Measurements from ENCODE around the gene CDKAL1.
"Not testable (repeated sequence)": the region's sequence is repeated elsewhere in the genome, so short reads cannot be mapped to it uniquely, and the experiment has no call there.

CDKAL1 gene

DNA sequence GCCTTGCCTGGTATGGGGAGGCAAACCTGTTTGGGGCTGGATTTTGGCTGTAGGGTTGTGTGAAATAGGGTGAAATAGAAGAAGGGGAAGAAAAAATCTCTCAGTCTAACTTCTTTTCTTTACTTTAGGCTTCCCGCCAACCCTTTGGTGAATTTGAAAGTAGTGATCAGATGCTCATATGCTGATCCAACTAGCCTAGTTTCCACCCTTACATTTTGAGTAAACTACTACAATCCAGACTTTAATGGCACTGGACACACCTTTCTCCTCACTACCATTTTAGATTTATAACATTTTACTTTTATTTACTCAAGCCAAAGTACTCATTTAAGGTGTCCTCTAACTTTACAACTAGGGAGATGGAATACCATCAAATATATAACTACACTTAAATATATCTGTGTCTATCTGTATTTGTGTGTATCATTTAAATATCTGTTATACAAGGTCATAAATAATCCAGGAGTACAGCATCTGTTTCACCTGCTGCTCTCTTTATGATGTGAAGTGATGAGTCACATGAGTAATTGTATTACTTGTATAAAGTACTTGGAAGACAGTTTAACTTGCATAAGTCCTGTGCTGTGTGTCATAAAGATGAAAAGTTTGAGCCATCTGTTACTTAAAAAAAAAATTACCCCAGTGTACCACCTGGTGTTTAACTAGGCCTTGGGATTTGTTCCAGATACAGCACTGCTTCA is 172.1 kb downstream of the CDKAL1 start:
- peak; percentile 71 for FAIRE-seq
- peak; percentile 29 for DNase-seq (ENCODE audit: low spot score)

DNA sequence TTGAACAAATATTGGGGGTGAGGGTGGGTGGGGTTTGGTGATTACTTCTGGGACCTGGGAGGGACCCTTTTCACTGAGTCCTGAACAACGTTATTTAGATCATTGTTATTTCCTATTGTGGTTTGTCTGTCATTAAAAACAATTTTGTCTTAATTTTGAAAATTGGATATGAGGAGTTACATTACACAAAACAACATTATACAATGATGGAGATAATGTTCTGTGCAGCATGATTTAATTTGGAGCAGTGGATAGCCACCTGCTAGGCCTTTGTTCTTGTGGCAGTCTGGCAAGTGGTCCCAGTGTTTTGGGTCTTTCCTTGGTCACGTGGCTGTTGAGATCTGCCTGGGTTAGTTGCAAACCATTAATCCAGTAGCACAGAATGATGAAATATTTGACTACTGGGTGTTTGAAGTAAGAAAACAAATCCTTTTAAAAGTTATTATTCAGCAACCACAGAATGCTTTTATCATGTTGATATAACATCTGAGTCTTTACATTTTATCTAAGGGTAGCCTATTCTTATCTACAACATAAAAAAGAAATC is 172.8 kb downstream of the CDKAL1 start:
- FAIRE-seq (no peak), DNase-seq (ENCODE audit: low spot score) (no peak)

DNA sequence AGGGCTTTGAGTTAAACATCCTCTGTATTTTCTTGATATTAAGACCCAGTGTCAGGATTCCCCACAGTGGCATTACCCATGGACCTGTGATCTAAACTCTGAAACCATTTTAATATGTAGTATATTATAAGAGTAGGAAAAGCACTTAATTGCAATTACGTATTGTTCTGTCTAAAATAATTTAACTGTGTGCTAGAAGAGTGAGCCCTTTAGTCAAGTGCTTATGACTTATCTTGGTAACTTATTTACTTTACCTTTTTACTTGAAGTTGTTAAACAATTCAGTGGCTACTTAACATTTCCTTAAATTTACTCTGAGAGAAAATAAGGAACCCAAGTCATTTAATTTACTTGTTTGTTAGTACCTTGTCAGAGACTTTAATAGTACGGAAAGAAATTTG is 173.6 kb downstream of the CDKAL1 start:
- FAIRE-seq = no peak

DNA sequence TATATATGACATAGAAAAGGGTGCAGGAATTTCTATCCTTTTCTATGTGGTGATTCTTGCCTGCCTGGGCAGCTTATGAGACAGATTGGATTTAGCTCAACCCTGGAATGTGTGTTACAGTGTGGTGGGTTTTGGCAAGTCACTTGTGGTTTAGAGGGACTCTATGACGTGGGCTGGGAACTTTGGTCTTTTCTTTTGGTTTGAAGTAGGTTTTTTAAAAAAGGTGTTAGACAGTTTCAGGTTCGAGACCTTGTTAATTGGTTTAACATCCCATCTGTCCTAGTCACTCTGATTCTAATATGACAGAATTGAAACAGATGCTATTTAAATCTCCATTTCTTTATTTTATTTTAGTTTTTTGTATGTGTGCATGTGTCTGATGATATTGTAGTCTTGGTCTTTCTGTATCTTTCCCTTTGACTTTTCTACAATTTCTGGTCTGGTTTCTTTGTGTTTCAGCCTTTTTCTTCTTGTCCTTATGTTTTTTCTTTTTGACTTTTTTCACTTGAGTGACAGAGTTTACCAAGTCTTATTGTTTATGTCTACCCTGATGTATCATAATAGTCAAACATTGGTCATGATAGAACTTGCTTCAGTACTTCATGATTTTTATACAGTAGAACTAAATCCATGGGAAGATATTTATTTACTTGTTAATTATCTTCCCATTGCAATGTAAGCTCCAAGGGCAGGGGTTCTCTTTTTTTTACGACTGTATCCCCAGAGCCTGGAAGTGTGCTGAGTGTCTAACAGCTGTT is 174.3 kb downstream of the CDKAL1 start:
- DNase-seq (ENCODE audit: low spot score) (peak; percentile 4), FAIRE-seq (peak; percentile 48)

More for the DNA sequence above, 173.6 kb downstream of the CDKAL1 start:
- DNase-seq (ENCODE audit: low spot score) = no peak

DNA sequence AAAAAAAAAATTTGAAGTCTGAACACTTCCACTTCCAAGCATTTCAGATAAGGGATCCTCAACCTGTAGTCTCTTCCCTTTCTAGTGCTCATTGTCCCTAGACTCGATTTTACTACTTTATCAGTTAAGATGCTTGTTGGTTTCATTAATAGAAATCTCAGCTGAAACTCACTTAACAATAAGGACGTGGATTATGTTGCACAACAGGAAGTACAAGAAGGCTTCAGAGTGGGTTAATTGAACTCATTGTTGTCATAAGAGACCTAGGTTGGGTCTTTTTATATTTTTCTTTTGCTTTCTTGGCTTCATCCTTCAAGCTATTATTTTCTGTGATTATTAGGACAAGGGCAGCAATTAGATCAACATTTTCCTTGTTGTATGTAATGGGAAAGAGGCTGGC is 175.2 kb downstream of the CDKAL1 start:
- no peak for DNase-seq (ENCODE audit: low spot score)
- FAIRE-seq = no peak

DNA sequence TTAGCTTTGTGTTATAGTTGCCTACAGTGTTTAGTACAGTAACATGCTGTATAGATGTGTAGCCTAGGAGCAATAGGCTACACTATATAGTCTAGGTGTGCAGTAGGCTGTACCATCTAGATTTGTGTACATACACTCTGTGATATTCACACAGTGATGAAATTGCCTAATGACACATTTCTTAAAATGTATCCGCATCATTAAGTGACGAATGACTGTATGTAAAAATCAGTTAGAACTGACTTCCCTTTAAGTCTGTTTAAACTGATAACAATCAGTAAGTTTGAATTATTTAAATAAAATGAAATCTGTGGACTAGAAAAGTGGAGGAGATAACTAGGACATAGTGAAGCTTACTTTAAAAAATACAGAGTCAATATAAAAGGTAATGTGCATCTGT is 176.1 kb downstream of the CDKAL1 start:
- no peak for DNase-seq (ENCODE audit: low spot score)
- no peak for FAIRE-seq

DNA sequence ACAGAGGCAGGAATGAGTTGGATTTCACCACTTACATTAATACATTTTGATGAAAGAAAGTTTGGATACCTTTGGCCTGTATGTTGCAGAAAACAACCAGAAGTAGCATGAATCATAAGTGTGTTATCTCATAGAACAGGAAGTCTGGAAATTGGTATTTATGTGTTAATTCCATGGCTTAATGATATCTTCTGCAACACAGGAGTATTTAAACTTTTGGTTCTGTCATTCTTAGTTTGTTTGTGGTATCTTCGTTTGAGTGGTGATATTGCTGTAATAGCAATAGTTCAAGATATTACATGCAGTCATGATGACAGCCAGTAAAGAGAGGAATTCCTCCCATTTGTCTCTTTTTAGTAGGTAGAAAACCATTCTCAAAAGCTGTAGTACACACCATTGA is 177.3 kb downstream of the CDKAL1 start:
- FAIRE-seq (no peak), DNase-seq (ENCODE audit: low spot score) (no peak)

DNA sequence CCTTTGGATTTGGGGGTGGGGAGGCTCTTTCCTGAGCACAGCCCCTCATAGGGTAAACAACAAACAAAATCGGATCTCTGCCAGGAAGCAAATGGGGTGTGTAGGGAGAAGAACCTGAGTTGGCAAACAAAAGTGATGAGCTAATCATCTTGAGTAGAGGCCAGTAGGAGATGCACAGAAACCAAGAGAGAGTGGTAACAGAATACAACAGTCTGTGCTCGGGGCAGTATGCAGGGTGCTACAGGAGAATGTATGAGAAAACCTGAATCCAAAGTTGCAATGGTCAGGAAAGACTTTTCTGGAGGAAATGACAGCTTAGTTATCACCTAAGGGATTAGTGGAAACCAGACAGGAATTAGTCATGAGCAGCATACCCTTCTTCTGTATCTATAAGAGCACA is 177.8 kb downstream of the CDKAL1 start:
- no peak for FAIRE-seq
- peak; percentile 4 for DNase-seq (ENCODE audit: low spot score)

DNA sequence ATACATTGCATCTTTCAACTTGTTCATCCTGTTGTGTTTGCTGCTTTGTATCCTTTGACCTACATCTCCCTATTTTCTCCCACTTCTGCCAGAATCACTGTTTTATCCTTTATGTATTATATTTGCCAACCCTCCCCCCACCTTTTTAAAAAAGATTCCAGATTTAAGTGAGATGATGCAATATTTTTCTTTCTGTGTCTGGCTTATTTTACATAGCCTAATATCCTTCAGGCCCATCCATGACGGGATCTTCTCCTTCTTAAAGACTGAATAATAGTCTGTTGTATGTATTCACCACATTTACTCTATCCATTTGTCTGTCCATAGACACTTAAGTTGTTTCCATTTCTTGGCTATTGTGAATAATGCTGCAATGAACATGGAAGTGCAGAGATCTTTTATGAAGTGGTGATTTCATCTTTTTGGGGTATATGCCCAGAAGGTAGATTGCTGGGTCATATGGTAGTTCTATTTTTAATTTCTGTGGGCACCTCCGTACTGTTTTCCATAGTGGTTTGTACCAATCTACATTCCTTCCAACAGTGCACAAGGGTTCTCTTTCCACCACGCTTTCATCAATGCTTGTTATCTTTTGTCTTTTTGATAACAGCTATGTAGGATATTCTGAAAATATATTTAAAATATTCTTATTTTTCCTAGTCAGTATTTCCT is 181.0 kb downstream of the CDKAL1 start:
- DNase-seq (ENCODE audit: low spot score) (no peak), FAIRE-seq (no peak)

DNA sequence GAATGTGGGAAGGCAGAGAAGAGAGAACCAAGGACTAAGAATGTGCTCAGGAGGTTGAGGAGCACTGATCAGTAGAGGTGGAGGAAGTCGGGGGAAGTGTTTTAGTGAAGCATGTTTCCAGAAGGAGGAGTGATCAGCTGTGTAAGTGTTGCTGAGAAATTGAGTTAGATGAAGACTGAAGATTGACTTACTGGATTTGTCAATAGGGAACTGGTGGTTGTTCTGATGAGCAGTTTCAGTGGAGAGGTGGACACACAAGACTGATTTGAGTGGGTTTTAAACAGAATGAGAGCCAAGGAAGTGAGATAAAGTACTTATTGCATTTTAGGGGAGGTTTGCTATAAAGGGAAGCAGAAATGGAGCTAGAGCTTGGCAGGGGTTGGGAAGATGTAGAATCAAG is 182.6 kb downstream of the CDKAL1 start:
- no peak for DNase-seq (ENCODE audit: low spot score)
- FAIRE-seq = no peak

DNA sequence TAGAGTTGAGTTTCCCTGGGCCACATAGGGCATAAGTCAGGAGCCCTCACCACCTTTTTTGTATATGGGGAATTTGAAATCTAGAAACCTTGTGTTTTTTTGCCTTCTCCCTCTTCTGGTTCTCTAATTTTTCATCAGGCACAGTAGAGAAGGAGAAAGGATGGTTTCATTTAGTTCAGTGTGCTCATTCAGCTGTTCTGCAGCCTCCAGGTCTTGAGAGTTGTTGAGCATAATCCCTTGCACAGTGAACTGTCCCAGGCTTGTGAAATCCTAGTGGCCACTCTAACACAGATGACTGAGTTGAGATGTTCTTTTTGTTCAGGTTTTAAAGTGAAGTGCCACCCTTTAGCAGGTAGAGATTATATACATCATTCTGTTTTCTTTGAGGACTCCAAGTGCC is 183.5 kb downstream of the CDKAL1 start:
- FAIRE-seq (no peak), DNase-seq (ENCODE audit: low spot score) (no peak)

DNA sequence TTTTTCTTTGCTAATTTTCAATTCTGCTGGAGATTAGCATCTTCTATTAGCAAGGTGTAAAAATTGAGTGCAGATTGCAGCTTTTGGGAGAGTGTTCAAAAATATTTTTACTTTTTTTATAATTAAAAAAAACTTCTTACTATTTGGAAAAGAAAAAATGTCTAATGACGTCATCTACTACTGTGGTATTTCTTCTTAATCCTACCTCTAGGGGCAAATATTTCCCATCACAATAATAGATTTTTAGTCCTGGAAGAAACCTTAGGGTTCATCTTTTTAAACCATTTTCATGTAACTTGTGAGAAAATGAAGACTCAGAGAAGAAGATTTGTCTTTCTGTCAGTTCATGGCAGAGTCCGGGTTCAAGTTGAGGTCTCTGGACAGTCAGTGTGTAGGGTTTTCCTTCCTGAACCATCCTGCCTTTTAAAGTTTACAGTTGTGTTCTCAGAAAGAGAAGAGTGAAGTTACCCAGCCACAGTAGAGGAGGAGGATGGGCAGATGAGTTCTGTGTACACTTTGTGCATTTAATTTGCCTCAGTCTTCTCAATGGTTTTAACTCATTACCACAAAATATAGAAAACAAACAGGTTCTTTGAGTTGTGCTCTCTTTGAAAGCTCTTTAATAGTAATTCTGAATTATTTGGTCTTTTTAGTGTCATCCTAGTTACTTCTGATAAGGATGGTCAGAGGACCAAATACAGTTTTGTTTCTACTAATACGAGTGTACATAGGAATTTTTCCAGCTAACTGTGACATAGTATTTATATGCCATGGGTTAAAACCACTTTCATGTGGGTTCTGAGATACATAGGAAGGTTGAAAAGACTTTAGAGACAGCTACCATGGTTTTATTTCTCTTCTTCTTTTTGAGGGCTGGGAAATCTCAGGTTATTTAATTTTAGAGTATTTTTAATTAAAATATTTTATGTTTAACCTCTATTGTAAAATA is 184.7 kb downstream of the CDKAL1 start:
- FAIRE-seq (no peak), DNase-seq (ENCODE audit: low spot score) (no peak)

DNA sequence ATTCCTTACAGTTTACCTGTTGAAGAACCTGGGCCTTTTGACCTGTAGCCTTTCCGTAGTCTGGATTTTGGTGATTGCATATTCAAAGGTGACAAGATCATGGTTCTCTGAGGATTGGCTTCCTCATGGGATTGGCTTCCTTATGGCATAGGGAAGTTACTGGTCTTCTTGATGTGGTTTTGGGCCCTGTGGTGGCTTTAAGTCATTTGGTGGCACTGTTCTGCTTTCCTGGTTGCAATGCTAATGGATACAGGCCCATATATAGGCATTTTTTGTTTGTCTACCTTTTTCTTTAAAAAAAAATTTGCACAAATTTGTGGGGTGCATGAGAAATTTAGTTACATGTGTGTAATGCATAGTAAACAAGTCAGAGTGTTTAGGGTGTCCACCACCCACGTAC is 185.7 kb downstream of the CDKAL1 start:
- FAIRE-seq (no peak), DNase-seq (ENCODE audit: low spot score) (no peak)

DNA sequence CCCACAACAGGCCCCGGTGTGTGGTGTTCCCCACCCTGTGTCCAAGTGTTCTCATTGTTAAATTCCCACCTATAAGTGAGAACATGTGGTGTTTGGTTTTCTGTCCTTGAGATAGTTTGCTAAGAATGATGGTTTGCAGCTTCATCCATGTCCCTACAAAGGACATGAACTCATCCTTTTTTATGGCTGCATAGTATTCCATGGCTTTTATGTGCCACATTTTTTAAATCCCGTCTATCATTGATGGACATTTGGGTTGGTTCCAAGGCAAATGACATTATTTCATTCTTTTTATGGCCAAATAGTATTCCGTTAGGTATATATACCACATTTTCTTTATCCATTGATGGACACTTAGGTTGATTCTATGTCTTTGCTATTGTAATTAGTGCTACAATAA is 186.9 kb downstream of the CDKAL1 start:
- FAIRE-seq; DNase-seq (ENCODE audit: low spot score): not testable (repeated sequence)

DNA sequence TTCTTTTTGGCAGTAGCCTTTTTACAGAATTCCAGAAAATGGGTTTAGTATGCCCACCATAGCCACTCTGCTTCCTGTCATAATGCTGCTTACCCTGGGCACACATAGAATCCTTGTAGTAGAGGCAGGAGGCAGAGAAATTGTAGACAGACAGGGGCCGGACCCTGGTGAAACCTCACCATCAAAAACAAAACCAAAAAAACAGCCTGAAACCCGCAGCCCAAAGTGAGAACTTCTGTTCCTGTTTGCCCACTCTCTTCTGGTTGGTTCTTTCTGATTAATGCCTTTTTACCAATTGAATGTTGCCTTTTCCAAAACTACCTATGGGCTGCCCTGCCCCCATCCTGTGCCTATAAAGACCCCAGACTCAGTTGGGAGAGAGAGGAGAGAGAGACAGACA is 188.2 kb downstream of the CDKAL1 start:
- FAIRE-seq (no peak), DNase-seq (ENCODE audit: low spot score) (no peak)

DNA sequence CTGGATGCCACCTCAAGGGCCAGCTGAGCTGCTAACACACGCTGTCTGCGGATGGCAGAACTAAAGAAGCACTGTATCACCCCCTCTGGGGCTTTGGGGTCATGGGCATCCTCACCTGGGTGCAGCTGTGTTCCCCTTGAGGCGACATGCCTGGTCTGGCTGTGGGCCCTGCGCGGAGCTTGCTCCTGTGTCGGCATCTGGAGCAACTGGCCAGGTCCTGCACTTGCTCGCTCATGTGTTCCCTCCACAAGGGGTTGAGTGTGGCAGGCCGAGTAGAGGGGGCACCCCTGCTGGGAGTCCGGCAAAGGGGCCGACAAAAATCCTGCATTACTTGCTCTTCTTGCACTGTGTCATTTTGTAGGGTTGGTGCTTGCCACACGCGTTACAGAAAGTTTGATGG is 189.0 kb downstream of the CDKAL1 start:
- no peak for FAIRE-seq
- no peak for DNase-seq (ENCODE audit: low spot score)

DNA sequence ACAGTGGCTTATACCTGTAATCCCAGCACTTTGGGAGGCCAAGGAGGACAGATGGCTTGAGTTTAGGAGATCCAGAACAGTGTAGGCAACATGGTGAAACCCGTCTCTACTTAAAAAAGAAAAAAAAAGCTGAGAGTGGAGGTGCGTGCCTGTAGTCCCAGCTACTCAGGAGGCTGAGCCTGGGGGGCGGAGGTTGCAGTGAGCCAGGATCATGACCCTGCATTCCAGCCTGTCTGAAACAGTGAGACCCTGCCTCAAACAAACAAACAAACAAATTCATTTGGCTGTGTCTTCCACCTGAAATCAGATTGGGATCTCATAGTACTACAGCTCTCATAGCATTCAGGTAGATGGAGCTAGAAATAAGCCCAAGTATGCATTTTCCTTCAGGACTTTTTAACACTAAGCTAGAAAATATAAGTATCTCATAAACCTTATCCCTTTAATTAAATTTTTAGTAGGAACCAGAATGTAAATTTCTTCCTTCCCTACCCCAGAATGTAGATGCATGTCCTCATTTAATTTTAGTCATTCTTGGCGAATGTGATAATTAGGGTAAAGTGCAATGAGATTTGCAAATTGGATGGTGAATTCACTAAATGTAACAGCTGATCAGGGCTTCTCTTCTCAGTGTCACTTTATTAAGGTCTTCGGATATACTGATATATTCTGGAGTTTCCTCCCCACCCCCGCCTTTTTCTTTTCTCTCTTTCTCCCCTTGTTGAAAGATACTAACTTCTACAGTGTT is 190.4 kb downstream of the CDKAL1 start:
- DNase-seq (ENCODE audit: low spot score) (no peak), FAIRE-seq (no peak)

DNA sequence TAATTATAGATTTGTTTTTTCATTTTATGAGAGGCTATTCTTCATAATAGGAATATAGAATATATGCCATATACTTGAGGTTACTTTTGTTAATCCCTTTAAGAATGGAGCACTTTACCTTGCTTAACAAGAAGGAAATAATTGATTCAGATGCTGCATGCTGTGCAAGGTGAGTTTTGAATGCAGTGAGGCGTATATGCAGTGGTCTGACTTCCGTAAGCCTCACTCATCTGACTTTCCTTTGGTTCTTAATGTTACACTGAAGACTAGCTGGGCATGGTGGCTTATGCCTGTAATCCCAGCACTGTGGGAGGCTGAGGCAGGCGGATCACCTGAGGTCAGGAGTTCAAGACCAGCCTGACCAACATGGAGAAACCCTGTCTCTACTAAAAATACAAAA is 191.0 kb downstream of the CDKAL1 start:
- not testable (repeated sequence) for DNase-seq (ENCODE audit: low spot score)

DNA sequence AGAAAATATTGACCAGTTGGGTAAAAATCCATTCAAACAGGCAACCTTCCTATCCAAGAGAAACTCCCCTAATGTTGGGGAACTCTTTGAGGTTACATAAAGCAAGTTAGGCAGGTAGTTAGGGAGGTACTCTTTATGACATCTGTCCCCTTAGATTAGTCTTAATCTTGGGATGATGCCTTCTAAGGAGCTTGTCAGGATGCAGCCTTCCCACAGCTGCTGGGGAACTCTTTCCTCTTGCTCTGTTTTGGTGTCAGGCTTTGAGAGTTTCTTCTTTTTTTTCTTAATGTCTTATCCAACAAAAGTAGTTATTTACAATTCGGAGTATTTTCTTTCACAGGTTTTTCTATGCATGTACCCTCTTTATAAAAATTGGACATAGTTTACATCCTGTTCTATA is 194.8 kb downstream of the CDKAL1 start:
- FAIRE-seq = no peak
- no peak for DNase-seq (ENCODE audit: low spot score)

More for the DNA sequence above, 191.0 kb downstream of the CDKAL1 start:
- not testable (repeated sequence) for FAIRE-seq

DNA sequence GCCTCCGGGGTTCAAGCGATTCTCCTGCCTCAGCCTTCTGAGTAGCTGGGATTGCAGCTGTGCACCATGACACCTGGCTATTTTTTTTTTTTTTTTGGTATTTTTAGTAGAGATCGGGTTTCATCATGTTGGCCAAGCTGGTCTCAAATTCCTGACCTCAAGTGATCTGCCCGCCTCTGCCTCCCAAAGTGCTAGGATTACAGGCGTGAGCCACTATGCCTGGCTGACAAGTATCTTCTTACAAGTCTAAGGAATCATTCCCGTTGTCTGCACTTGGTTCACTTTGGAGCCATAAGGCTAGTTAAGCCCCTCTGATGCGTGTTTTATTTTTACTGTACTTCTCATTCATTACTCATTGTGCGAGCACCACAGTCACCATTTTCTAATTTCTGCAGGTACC is 198.1 kb downstream of the CDKAL1 start:
- DNase-seq (ENCODE audit: low spot score); FAIRE-seq: not testable (repeated sequence)

All from RCC 7860 (cell line).